H1 (cell line): ENCODE results near the gene CYTH1. TPM values are rescaled to one million over a fixed set of nuclear protein-coding genes. Genes with fewer than 3 reads are reported as not detected.

ENCODE experiments used
- CTCF ChIA-PET: fragments of 300-600 bp; sonication (Branson Sonifier 250); formaldehyde crosslinking; loops from one replicate; lab custom pipeline; 2021; ENCODE audit not compliant: partially characterized antibody; lab: Charles Lee
- POLR2A ChIA-PET: fragments of 300-600 bp; sonication (Branson Sonifier 250); formaldehyde crosslinking; loops from one replicate; lab custom pipeline; 2021; ENCODE audit warnings: inconsistent platforms; ENCODE audit not compliant: partially characterized antibody; lab: Charles Lee
- DNase-seq, 2 experiments: peaks; one replicate each; pipeline versions ENCODE4 v3.0.0 to v3.0.0-alpha.2; 2010 to 2022; ENCODE audit warnings: low spot score in 2 of 2, low read depth in 1 of 2, mixed read lengths in 1 of 2
- FAIRE-seq: peaks from 2 replicates; lab custom pipeline; 2011; peaks lifted over from hg19 to GRCh38; lab: Jason Lieb, UNC
- H2AFZ ChIP-seq: 2 replicates; pipeline ENCODE4 v1.8.1; 2012; ENCODE audit warnings: low read length, inconsistent platforms
- H2AK5ac ChIP-seq: 2 replicates; pipeline ENCODE4 v1.6.1; 2013; ENCODE audit warnings: low read depth, low read length
- H2BK120ac ChIP-seq: replicated peaks from 2 replicates; pipeline ENCODE3; 2013; ENCODE audit warnings: low read depth, low read length, inconsistent platforms
- H2BK12ac ChIP-seq: 2 replicates; pipeline ENCODE4 v1.6.1; 2013; ENCODE audit warnings: low read depth, low read length
- H2BK15ac ChIP-seq: 2 replicates; pipeline ENCODE4 v1.6.1; 2013; ENCODE audit warnings: low read length
- H2BK20ac ChIP-seq: 2 replicates; pipeline ENCODE4 v1.6.1; 2013; ENCODE audit warnings: low read length
- H2BK5ac ChIP-seq: 2 replicates; pipeline ENCODE4 v1.6.1; 2013; ENCODE audit warnings: low read depth, low read length
- H3K14ac ChIP-seq: 2 replicates; pipeline ENCODE4 v1.6.1; 2013; ENCODE audit warnings: inconsistent platforms; ENCODE audit not compliant: insufficient read length
- H3K18ac ChIP-seq: 2 replicates; pipeline ENCODE4 v1.6.1; 2013; ENCODE audit warnings: low read length; ENCODE audit errors: extremely low read depth
- H3K23ac ChIP-seq: 2 replicates; pipeline ENCODE4 v1.6.1; 2013; ENCODE audit warnings: inconsistent platforms; ENCODE audit not compliant: insufficient read length
- H3K23me2 ChIP-seq: 2 replicates; pipeline ENCODE4 v1.6.1; 2013; ENCODE audit warnings: low read depth, low read length
- H3K27ac ChIP-seq: 2 replicates; pipeline ENCODE4 v1.6.1; 2011; ENCODE audit warnings: low read depth, low read length, inconsistent platforms
- H3K27me3 ChIP-seq, 4 experiments: replicated peaks in 1 of 4; 1 replicate in 1 of 4; 2 replicates in 3 of 4; pipeline versions ENCODE4 v1.6.1 to v1.8.1; 2011 to 2013; ENCODE audit warnings: low read length in 3 of 4, mild to moderate bottlenecking in 3 of 4, inconsistent platforms in 2 of 4, mixed read lengths in 2 of 4, moderate library complexity in 1 of 4; ENCODE audit not compliant: control insufficient read depth in 3 of 4, insufficient read depth in 3 of 4; ENCODE audit errors: extremely low read depth in 1 of 4
- H3K36me3 ChIP-seq, 4 experiments: 2 replicates each; pipeline versions ENCODE4 v1.6.1 to v1.8.1; 2011 to 2013; ENCODE audit warnings: mild to moderate bottlenecking in 4 of 4, low read length in 3 of 4, moderate library complexity in 2 of 4, control low read depth in 1 of 4, inconsistent platforms in 1 of 4; ENCODE audit not compliant: insufficient read depth in 4 of 4, control insufficient read depth in 2 of 4
- H3K4ac ChIP-seq: replicated peaks from 2 replicates; pipeline ENCODE3; 2013; ENCODE audit warnings: low read length, low read depth, mixed read lengths, inconsistent platforms; ENCODE audit not compliant: insufficient read length
- H3K4me1 ChIP-seq, 4 experiments: replicated peaks in 1 of 4; 1 replicate in 1 of 4; 2 replicates in 3 of 4; pipeline versions ENCODE4 v1.6.1 to v1.8.1; 2011 to 2013; ENCODE audit warnings: low read length in 3 of 4, inconsistent platforms in 2 of 4, mixed read lengths in 1 of 4; ENCODE audit not compliant: insufficient read depth in 4 of 4, control insufficient read depth in 3 of 4
- H3K4me2 ChIP-seq, 2 experiments: 2 replicates each; pipeline versions ENCODE4 v1.6.1 to v1.8.1; 2011 to 2013; ENCODE audit warnings: low read depth in 2 of 2, low read length in 2 of 2, control low read depth in 1 of 2, inconsistent platforms in 1 of 2, mild to moderate bottlenecking in 1 of 2; ENCODE audit not compliant: insufficient read depth in 1 of 2
- H3K4me3 ChIP-seq, 4 experiments: fragments of 200-600, 300-600 bp in 1 of 4; sonication (generic), shearing (Covaris generic), sonication (Bioruptor Twin) in 1 of 4; 2 replicates each; pipeline versions ENCODE4 v1.5.1 to v1.8.1; 2011 to 2016; ENCODE audit warnings: low read length in 4 of 4, low read depth in 3 of 4, control low read depth in 2 of 4, inconsistent platforms in 2 of 4, mild to moderate bottlenecking in 2 of 4, mixed read lengths in 1 of 4, moderate library complexity in 1 of 4; ENCODE audit not compliant: insufficient read depth in 2 of 4; ENCODE audit errors: extremely low read depth in 1 of 4
- H3K56ac ChIP-seq: replicated peaks from 2 replicates; pipeline ENCODE3; 2013; ENCODE audit warnings: low read depth, mild to moderate bottlenecking, mixed read lengths, low read length, inconsistent platforms; ENCODE audit not compliant: insufficient read length
- H3K79me1 ChIP-seq: 2 replicates; pipeline ENCODE4 v1.6.1; 2013; ENCODE audit warnings: low read depth, low read length, control low read depth
- H3K79me2 ChIP-seq, 2 experiments: 2 replicates each; pipeline versions ENCODE4 v1.6.1 to v1.8.1; 2012 to 2013; ENCODE audit warnings: low read length in 2 of 2, mild to moderate bottlenecking in 2 of 2, inconsistent platforms in 1 of 2; ENCODE audit not compliant: insufficient read depth in 2 of 2, control insufficient read depth in 1 of 2
- H3K9ac ChIP-seq, 4 experiments: replicated peaks in 1 of 4; 1 replicate in 1 of 4; 2 replicates in 3 of 4; pipeline versions ENCODE4 v1.6.1 to v1.8.1; 2011 to 2013; ENCODE audit warnings: low read depth in 3 of 4, low read length in 3 of 4, control low read depth in 2 of 4, mild to moderate bottlenecking in 2 of 4, moderate library complexity in 2 of 4, inconsistent platforms in 1 of 4; ENCODE audit errors: extremely low read depth in 1 of 4
- H3K9me3 ChIP-seq, 2 experiments: 2 replicates each; pipeline versions ENCODE4 v1.6.1 to v1.8.1; 2012 to 2013; ENCODE audit warnings: mild to moderate bottlenecking in 2 of 2, moderate library complexity in 2 of 2, control low read depth in 1 of 2, inconsistent platforms in 1 of 2, low read depth in 1 of 2, low read length in 1 of 2, mixed read lengths in 1 of 2; ENCODE audit not compliant: insufficient read depth in 2 of 2
- H4K20me1 ChIP-seq, 2 experiments: replicated peaks in 1 of 2; 2 replicates each; pipeline versions ENCODE3 to v1.8.1; 2011 to 2013; ENCODE audit warnings: inconsistent platforms in 2 of 2, low read length in 2 of 2, mild to moderate bottlenecking in 1 of 2; ENCODE audit not compliant: insufficient read depth in 2 of 2, control insufficient read depth in 1 of 2
- H4K5ac ChIP-seq: 2 replicates; pipeline ENCODE4 v1.6.1; 2013; ENCODE audit warnings: low read length, low read depth, mixed read lengths, inconsistent platforms; ENCODE audit not compliant: insufficient read length
- H4K8ac ChIP-seq: 2 replicates; pipeline ENCODE4 v1.8.0; 2013; ENCODE audit warnings: mild to moderate bottlenecking, moderate library complexity, low read length, inconsistent platforms; ENCODE audit not compliant: insufficient read depth; ENCODE audit errors: extremely low read depth
- H4K91ac ChIP-seq: replicated peaks from 2 replicates; pipeline ENCODE3; 2013; ENCODE audit warnings: low read length, mixed read lengths, inconsistent platforms; ENCODE audit not compliant: insufficient read length
- GABPA ChIP-seq: IDR thresholded peaks from 2 replicates; pipeline ENCODE4 v1.6.1; 2011; ENCODE audit warnings: mild to moderate bottlenecking, low read length, moderate library complexity, borderline replicate concordance; ENCODE audit not compliant: insufficient read depth
- POLR2A ChIP-seq, 2 experiments: IDR thresholded peaks; 1 replicate in 1 of 2; 2 replicates in 1 of 2; pipeline ENCODE4 v1.6.1; 2011; ENCODE audit warnings: low read depth in 2 of 2, low read length in 2 of 2, mild to moderate bottlenecking in 2 of 2; ENCODE audit errors: control extremely low read depth in 1 of 2
- POLR2AphosphoS5 ChIP-seq: IDR thresholded peaks from 2 replicates; pipeline ENCODE4 v1.6.1; 2011; ENCODE audit warnings: low read depth, low read length
- RBBP5 ChIP-seq: IDR thresholded peaks from 2 replicates; pipeline ENCODE4 v1.7.1; 2012; ENCODE audit warnings: low read depth, mild to moderate bottlenecking, inconsistent platforms, low read length, moderate library complexity, borderline replicate concordance
- SP4 ChIP-seq: IDR thresholded peaks from 2 replicates; pipeline ENCODE4 v1.6.1; 2012; ENCODE audit warnings: low read length, inconsistent platforms
- WGBS, 2 experiments: shearing (Covaris generic) in 1 of 2; methylation state at CpG; one replicate each; pipeline versions ENCODE4 v1.1.6 to v1.1.7; 2013 to 2015; ENCODE audit warnings: low lambda C conversion rate in 2 of 2, mixed read lengths in 2 of 2, inconsistent platforms in 1 of 2, low coverage in 1 of 2, missing lambda C conversion rate in 1 of 2; ENCODE audit not compliant: insufficient replicate concordance in 2 of 2, insufficient coverage in 1 of 2, insufficient read length in 1 of 2; ENCODE audit errors: extremely low coverage in 1 of 2, missing lambda C conversion rate in 1 of 2; 5-methylcytosine and 5-hydroxymethylcytosine counted together
- polyA plus RNA-seq, 7 experiments: library from polyadenylated mRNA; depleted of rRNA in 3 of 7; stranded (reverse) in 5 of 7; unstranded in 2 of 7; fragments of >200 nt in 5 of 7; fragments of 200-250 nt in 2 of 7; gene quantifications; 1 replicate in 5 of 7; 2 replicates in 1 of 7; 4 replicates in 1 of 7; pipeline versions ENCODE4 v1.2.1 to v1.2.3, GENCODE V29; 2011 to 2013; ENCODE audit warnings: missing spikeins in 2 of 7, mixed read lengths in 2 of 7
- total RNA-seq: library from RNA; stranded (reverse); fragmentation: NEBNext Ultra II Directional; extraction: Animal tissue kit (Norgen Biotek cat#: 25700); gene quantifications from 2 replicates; pipeline ENCODE4 v1.2.1, GENCODE V29; 2021

CYTH1 gene
- total and polyA plus RNA-seq, 2 of the 8 experiments (the other 6 are each of a cell fraction or from before 2014, with no cell fraction given) = 12.8 to 14.8 TPM

DNA sequence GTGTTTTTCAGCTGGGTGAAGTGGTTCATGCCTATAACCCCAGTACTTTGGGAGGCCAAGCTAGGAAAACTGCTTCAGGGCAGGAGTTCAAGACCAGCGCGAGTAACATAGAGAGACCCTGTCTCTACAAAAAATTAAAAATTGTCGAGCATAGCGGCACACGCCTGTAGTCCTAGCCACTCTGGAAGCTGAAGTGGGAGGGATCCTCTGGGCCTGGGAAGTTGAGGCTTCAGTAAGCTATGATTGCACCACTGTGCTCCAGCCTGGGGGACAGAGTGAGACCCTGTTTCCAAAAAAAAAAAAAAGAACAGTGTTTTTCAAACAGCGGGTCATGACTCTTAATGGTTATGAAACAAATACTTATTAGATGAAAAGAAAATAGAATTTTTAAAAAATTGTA lies 2.3 kb upstream of the CYTH1 start:
- Histone ChIP-seq H3K4me2 (no peak overlapping the region), H3K18ac (no peak overlapping the region), H4K20me1 (peaks cover 0 to 5% of the 10 kb centered on the region in 2 experiments), H4K5ac (no peak overlapping the region), H2BK120ac (no peak overlapping the region), H2BK5ac (no peak overlapping the region), H3K9ac (no peak overlapping the region), H3K4me3 (no peak overlapping the region), H3K27ac (no peak overlapping the region), H3K36me3 (no peaks in the 10 kb centered on the region)
- no peak for FAIRE-seq
- no peak for TF ChIP-seq POLR2A (IDR thresholded peaks at IDR 0.05; ENCODE audit: control extremely low read depth in 1 of 2, low read depth in 2 of 2, low read length in 2 of 2)
- no peak for TF ChIP-seq POLR2AphosphoS5
- TF ChIP-seq GABPA = no peak
- TF ChIP-seq SP4 = no peak
- no peak for TF ChIP-seq RBBP5
- TF ChIP-seq, all 59 proteins: peak for 0
- Histone ChIP-seq H2BK15ac (no peak overlapping the region), H2BK20ac (no peak overlapping the region), H3K9me3 (no peaks in the 10 kb centered on the region), H3K4me1 (no peaks in the 10 kb centered on the region; a peak in 2 of 7 replicates), H3K4ac (no peak overlapping the region), H2BK12ac (no peak overlapping the region), H3K79me2 (no peaks in the 10 kb centered on the region), H3K14ac (no peak overlapping the region), H4K8ac (no peak overlapping the region), H3K79me1 (no peaks in the 10 kb centered on the region), H2AK5ac (no peak overlapping the region), H4K91ac (no peak overlapping the region), H3K56ac (no peak overlapping the region), H3K27me3 (no peaks in the 10 kb centered on the region; a peak in 1 of 7 replicates), H3K23me2 (peaks cover 7% of the 10 kb centered on the region), H3K23ac (no peak overlapping the region), H2AFZ (no peak overlapping the region)
- WGBS, 2 experiments = 90% methylated on average over 6 of the region's 6 CpGs; no CpG with 5 or more reads in 1 of the 2 experiments
- POLR2A ChIA-PET = interaction anchor here (0.6 to 1.7 kb wide), 4 partner anchors 10 to 109 kb away, joined by 3 to 11 read pairs (median 4); no protein-coding TSS in a partner anchor
- no peak for DNase-seq
- CTCF ChIA-PET = interaction anchor here (1.0 to 2.8 kb wide), 5 partner anchors 15 to 287 kb away, joined by 3 to 11 read pairs (median 3); no protein-coding TSS in a partner anchor
